Activated CD8-positive, alpha-beta memory T cell treated with anti-CD3 and anti-CD28 coated beads, Interleukin-2, amount 50 U/mL, for 4 hours (primary cell): ENCODE results near the gene SLC19A1.

Experiments used
- DNase-seq: peaks from one replicate; pipeline ENCODE4 v3.0.0-alpha.2; 2020

The SLC19A1 gene

GRCh38 chr21:45475797-45476570 is 66.3 kb downstream of the SLC19A1 start:
- no peak for DNase-seq

DNA sequence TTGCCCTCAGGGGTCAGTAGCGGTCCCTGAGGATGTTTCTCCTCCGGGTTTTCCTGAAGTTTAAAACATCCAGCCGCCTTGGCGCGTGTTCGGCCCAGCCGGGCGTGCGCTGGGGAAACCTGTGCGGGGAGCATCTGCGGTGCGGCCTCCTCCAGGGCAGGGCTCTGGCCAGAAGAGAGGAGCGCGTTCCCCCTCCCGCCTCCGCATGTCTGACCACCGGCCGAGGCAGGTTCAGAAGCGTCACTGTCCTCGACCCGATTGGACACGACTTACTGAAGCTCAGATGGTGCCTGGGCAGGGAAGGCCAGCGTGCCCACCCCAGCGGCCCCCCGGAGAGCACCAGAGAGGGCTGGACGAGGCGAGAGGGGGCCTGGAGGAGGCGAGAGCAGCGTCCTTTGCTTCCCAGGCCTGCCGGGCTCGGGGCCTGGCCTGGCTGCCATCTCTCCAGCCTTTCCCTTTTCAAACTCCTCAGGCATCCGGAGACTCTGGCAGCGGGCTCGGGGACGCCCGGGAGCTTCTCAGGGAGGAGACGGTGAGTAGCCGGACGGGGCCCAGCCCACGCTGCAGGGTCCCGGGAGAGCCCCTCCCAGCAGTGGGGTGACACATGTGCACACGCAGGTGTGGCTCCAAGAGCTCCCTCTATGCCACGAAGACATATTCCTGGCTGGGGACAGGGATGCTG is 67.1 kb downstream of the SLC19A1 start:
- no peak for DNase-seq

DNA sequence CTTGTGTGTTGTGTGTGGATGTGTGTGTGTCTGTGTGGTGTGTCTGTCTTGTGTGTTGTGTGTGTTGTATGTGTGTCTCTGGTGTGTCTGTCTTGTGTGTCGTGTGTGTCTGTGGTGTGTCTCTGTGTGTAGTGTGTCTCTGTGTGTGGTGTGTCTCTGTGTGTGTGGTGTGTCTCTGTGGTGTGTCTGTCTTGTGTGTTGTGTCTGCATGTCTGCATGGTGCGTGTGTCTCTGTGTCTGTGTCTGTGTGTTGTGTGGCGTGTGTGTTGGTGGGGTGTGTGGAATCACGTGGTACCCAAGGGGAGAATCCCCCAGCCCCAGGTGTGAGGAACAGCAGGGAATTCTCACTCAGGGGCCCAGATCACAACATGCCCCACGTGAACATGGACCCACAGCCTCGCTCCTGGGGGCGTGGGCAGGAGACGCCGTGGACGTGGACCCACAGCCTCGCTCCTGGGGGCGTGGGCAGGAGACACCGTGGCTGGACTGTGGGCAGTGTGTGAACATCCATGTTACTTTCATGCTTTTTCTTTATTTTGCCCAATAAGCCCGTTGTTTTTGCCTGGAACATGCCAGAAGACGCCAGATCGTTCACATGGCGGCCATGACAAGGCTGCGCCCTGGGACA is 67.8 kb downstream of the SLC19A1 start:
- DNase-seq: no peak

- no peak for DNase-seq
Observed at GRCh38 chr21:45473496-45474322, 68.5 kb downstream of the SLC19A1 start.

- DNase-seq: no peak
Observed at GRCh38 chr21:45472445-45473365, 69.5 kb downstream of the SLC19A1 start.

GRCh38 chr21:45471525-45472221 is 70.6 kb downstream of the SLC19A1 start:
- no peak for DNase-seq

GRCh38 chr21:45470773-45471524 is 71.3 kb downstream of the SLC19A1 start:
- no peak for DNase-seq

DNA sequence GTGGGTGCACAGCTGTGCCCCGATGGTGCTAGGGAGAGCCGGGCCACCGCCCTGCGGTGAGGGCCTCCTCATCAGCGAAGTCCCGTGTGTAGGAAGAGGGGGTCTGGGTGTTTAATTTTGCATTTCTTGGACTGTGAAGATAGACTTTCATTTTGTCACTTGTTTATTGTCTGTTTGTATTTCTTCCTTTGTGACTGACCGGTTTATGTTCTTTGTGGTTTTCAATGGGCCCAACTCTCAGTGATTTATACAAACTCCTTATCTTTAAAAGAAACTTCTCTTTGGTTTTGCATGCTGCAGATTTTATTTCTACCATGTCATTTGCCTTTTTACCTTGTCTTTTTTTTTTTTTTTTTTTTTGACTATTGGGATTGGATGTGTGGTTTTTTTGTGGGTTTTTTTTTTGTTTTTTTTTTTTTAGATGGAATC is 72.1 kb downstream of the SLC19A1 start:
- DNase-seq: no peak

- no peak for DNase-seq
Observed at GRCh38 chr21:45469273-45470086, 72.8 kb downstream of the SLC19A1 start.

DNA sequence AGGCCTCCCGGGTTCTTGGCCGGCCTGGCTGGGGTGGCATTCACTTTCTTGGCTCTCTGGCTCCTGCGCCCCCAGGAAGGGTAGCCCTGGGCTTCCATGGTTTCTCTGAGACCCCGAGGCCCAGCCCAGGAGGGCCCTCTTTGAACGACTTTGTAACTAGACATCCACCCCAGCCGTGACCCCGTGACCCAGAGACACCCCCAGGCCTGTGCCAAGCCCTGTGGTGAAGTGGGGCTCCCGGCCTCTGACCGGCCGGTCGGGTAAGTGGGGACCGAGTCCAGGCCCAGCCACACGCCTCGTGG is 73.3 kb downstream of the SLC19A1 start:
- no peak for DNase-seq

DNA sequence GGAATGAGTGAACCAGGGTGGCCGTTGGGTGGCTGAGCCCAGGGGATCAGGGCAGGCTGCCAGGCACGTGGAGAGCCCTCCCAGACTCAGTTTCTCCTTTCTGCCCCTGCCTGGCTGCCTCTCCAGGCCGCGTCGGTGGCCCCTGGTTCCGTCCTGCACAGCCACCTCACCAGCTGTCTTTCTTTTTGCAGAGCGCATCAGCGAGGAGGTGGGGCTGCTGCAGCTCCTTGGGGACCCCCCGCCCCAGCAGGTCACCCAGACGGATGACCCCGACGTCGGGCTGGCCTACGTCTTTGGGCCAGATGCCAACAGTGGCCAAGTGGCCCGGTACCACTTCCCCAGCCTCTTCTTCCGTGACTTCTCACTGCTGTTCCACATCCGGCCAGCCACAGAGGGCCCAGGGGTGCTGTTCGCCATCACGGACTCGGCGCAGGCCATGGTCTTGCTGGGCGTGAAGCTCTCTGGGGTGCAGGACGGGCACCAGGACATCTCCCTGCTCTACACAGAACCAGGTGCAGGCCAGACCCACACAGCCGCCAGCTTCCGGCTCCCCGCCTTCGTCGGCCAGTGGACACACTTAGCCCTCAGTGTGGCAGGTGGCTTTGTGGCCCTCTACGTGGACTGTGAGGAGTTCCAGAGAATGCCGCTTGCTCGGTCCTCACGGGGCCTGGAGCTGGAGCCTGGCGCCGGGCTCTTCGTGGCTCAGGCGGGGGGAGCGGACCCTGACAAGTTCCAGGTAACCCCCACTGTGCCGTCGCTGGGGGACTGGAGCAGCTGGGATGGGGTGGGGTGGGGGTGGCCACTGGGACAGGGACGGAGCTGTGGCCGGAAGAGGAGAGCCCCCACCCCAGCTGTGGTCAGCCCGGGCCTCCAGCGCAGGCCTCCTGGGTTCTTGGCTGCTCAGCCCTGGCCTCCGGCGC is 73.9 kb downstream of the SLC19A1 start:
- DNase-seq: no peak

DNA sequence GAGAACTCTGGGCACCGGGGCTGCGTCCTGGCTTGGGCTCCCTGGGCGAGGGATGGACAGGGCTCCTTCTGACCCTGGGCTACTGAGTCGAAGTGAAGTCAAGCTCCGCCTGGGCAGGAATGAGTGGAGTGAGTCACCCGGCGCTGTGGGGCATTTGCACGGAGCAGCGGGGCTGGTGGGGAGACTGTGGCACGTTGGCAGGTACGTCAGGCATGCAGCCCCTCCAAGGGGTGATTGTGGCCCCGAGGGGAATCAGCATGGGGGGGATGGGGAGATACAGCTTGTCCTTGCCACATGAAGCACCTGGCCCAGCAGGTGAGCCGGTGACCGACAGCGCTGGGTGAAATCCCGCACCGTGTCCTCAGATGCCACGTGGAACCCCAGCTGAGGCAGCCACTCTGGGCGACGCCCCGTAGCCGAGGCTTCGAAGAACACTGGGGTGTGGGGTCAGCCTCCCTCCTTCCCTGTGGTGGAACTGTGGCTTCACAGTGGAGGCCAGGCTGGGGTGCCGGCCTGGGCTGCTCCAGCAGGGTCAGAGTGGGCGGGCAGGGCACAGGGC is 74.9 kb downstream of the SLC19A1 start:
- no peak for DNase-seq

DNA sequence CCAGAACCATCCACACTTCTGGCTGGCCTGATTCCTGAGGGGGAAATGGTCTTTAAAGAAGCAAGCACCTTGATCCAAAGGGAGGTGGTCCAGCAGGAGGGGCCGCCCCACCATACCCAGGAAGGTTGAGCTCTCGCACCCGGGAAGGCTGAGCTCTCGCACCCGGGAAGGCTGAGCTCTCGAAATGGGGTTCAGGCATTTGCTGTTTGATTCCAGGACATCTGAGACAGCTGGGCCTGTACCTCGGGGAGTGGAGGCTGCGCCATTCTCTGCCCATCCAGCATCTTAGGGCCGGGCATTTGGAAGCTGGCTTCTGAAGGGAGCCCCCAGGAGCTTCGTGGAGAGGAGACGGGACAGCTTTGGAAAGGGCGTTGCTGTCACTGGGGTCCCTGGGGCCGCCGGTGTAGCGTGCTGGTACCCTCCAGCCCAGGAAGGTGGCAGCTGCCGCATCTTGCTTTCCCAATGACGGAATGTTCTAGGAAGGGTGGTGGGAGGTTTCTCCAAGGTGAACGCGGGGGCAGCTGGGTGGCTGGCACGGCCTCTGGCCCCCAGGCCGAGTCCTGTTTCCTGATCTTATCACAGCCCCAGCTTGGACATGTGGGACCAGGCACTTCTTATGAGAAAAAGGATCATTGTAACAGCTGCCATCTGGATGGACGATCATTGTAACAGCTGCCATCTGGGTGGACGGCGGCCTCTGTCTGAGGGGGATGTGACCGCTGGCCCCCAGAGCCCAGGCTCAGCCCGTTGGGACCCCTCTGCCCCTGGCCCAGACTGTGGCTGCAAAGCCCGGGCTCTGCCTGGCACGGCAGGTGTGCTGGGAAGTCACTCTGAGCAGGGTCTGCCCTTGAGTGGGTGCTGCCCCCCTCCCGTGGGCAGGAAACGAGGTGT is 75.7 kb downstream of the SLC19A1 start:
- DNase-seq: no peak

GRCh38 chr21:45465611-45466329 is 76.5 kb downstream of the SLC19A1 start:
- DNase-seq: no peak

- no peak for DNase-seq
Observed at GRCh38 chr21:45465105-45465504, 77.1 kb downstream of the SLC19A1 start.

DNA sequence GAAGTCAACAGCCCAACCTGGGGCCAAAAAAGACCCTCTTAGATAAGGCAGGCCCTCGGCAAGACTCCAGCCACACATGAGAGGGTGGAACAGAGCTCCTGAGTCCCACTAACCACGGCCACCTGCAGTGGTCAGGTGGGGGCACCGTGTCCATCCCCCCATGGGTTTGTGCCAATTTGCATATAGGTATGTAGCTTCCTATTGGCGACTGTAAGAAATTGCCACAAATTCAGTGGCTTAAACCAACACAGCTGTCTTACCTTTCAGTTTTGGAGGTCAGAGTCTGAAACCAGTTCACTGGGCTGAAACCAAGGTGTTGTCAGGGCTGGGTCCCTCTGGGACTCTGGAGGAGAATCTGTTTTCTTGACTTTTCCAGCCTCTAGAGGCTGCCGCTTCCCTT is 77.9 kb downstream of the SLC19A1 start:
- DNase-seq: no peak

DNA sequence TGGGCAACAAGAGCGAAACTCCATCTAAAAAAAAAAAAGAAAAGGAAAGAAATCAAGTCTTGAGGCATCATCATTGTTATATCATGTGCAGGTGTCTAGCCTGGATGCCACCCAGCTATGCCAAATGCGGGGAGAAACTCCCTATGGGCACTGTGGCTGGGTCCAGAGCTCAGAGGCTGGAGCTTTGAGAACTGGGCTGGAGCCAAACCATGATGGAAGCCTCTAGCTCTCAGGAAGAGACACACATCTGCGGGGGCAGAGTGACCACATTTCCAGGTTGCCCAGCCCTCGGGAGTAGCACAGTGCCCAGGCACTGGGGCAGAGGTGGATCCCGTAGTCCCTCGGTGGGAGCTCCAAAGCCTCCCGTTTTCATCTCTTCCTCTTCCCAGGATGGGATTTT is 78.4 kb downstream of the SLC19A1 start:
- DNase-seq: no peak
